ENCODE data around the gene METAP1.

The METAP1 gene

GRCh38 chr4:98995183-98996055 is at the start of gene METAP1:
METAP1 (plus strand) TSS chr4:98995721; CDS start chr4:98995754, 33 bp downstream.
- H3K4me3 Mint-ChIP-seq = peak within 1 kb of the TSS; percentile 93
- H3K9me3 Mint-ChIP-seq = no peaks in the 10 kb centered on the region
- no peaks in the 10 kb centered on the region for H3K36me3 Mint-ChIP-seq
- no peaks in the 10 kb centered on the region for H3K27me3 Mint-ChIP-seq
- peaks cover 43% of the 10 kb centered on the region for H3K4me1 Mint-ChIP-seq
- peak; percentile 96 for ATAC-seq
- H3K27ac Mint-ChIP-seq = peak within 1 kb of the TSS; percentile 98

GRCh38 chr4:98946359-98946758 is 49.2 kb upstream of the METAP1 start:
- Mint-ChIP-seq H3K4me1 (no peaks in the 10 kb centered on the region), H3K4me3 (no peak overlapping the region), H3K27ac (no peak overlapping the region), H3K36me3 (no peaks in the 10 kb centered on the region), H3K9me3 (no peaks in the 10 kb centered on the region), H3K27me3 (no peaks in the 10 kb centered on the region)
- ATAC-seq = no peak

- H3K4me3 Mint-ChIP-seq = no peak overlapping the region
- H3K36me3 Mint-ChIP-seq = no peaks in the 10 kb centered on the region
- H3K27ac Mint-ChIP-seq = no peak overlapping the region
- H3K4me1 Mint-ChIP-seq = no peaks in the 10 kb centered on the region
- no peaks in the 10 kb centered on the region for H3K9me3 Mint-ChIP-seq
- no peaks in the 10 kb centered on the region for H3K27me3 Mint-ChIP-seq
- ATAC-seq = no peak
Observed at GRCh38 chr4:98950925-98951324, 44.6 kb upstream of the METAP1 start.

- no peaks in the 10 kb centered on the region for H3K9me3 Mint-ChIP-seq
- ATAC-seq = no peak
- H3K27ac Mint-ChIP-seq = no peak overlapping the region
- no peaks in the 10 kb centered on the region for H3K4me1 Mint-ChIP-seq
- no peaks in the 10 kb centered on the region for H3K27me3 Mint-ChIP-seq
- no peak overlapping the region for H3K4me3 Mint-ChIP-seq
- H3K36me3 Mint-ChIP-seq = no peaks in the 10 kb centered on the region
Observed at GRCh38 chr4:98951710-98952109, 43.8 kb upstream of the METAP1 start.

- H3K4me3 Mint-ChIP-seq = no peak overlapping the region
- ATAC-seq = no peak
- H3K9me3 Mint-ChIP-seq = no peaks in the 10 kb centered on the region
- H3K27me3 Mint-ChIP-seq = peaks cover 9% of the 10 kb centered on the region
- no peak overlapping the region for H3K27ac Mint-ChIP-seq
- no peaks in the 10 kb centered on the region for H3K4me1 Mint-ChIP-seq
- H3K36me3 Mint-ChIP-seq = no peaks in the 10 kb centered on the region
Observed at GRCh38 chr4:98955229-98955628, 40.3 kb upstream of the METAP1 start.

- Mint-ChIP-seq H3K27ac (no peak overlapping the region), H3K27me3 (peaks cover 9% of the 10 kb centered on the region), H3K9me3 (no peaks in the 10 kb centered on the region), H3K36me3 (no peaks in the 10 kb centered on the region), H3K4me1 (no peaks in the 10 kb centered on the region), H3K4me3 (no peak overlapping the region)
- no peak for ATAC-seq
Observed at GRCh38 chr4:98958065-98958464, 37.5 kb upstream of the METAP1 start.

- no peaks in the 10 kb centered on the region for H3K36me3 Mint-ChIP-seq
- H3K9me3 Mint-ChIP-seq = no peaks in the 10 kb centered on the region
- H3K4me3 Mint-ChIP-seq = no peak overlapping the region
- H3K27me3 Mint-ChIP-seq = peaks cover 9% of the 10 kb centered on the region
- no peak for ATAC-seq
- H3K4me1 Mint-ChIP-seq = no peaks in the 10 kb centered on the region
- no peak overlapping the region for H3K27ac Mint-ChIP-seq
Observed at GRCh38 chr4:98959411-98959810, 36.1 kb upstream of the METAP1 start.

GRCh38 chr4:98961770-98962169 is 33.8 kb upstream of the METAP1 start:
- Mint-ChIP-seq H3K27ac (no peak overlapping the region), H3K9me3 (peaks cover 4% of the 10 kb centered on the region), H3K27me3 (peaks cover 9% of the 10 kb centered on the region)

GRCh38 chr4:98963538-98964433 is 31.7 kb upstream of the METAP1 start:
- H3K4me3 Mint-ChIP-seq = no peak overlapping the region
- H3K4me1 Mint-ChIP-seq = no peaks in the 10 kb centered on the region
- H3K36me3 Mint-ChIP-seq = peaks cover 6% of the 10 kb centered on the region
- H3K9me3 Mint-ChIP-seq = peaks cover 4% of the 10 kb centered on the region
- H3K27ac Mint-ChIP-seq = no peak overlapping the region
- H3K27me3 Mint-ChIP-seq = peaks cover 9% of the 10 kb centered on the region
- ATAC-seq = no peak

More at GRCh38 chr4:98961770-98962169, 33.8 kb upstream of the METAP1 start:
- Mint-ChIP-seq H3K36me3 (peaks cover 6% of the 10 kb centered on the region), H3K4me1 (no peaks in the 10 kb centered on the region), H3K4me3 (no peak overlapping the region)
- no peak for ATAC-seq

GRCh38 chr4:98966926-98967325 is 28.6 kb upstream of the METAP1 start:
- Mint-ChIP-seq H3K36me3 (peaks cover 6% of the 10 kb centered on the region), H3K4me3 (no peak overlapping the region), H3K9me3 (peaks cover 4% of the 10 kb centered on the region), H3K27ac (no peak overlapping the region), H3K4me1 (peaks cover 10% of the 10 kb centered on the region), H3K27me3 (no peaks in the 10 kb centered on the region)
- ATAC-seq = no peak

GRCh38 chr4:98967786-98968329 is 27.7 kb upstream of the METAP1 start:
- Mint-ChIP-seq H3K27me3 (no peaks in the 10 kb centered on the region), H3K36me3 (peaks cover 6% of the 10 kb centered on the region), H3K27ac (no peak overlapping the region), H3K9me3 (peaks cover 4% of the 10 kb centered on the region), H3K4me3 (no peak overlapping the region), H3K4me1 (peaks cover 10% of the 10 kb centered on the region)
- no peak for ATAC-seq

- peaks cover under 1% of the 10 kb centered on the region for H3K36me3 Mint-ChIP-seq
- no peaks in the 10 kb centered on the region for H3K27me3 Mint-ChIP-seq
- peak; percentile 27 for ATAC-seq
- H3K9me3 Mint-ChIP-seq = no peaks in the 10 kb centered on the region
- peaks cover 10% of the 10 kb centered on the region for H3K4me1 Mint-ChIP-seq
- no peak overlapping the region for H3K4me3 Mint-ChIP-seq
- H3K27ac Mint-ChIP-seq = no peak overlapping the region
Observed at GRCh38 chr4:98969878-98970785, 25.4 kb upstream of the METAP1 start.

GRCh38 chr4:98976716-98977115 is 18.8 kb upstream of the METAP1 start:
- ATAC-seq = no peak
- Mint-ChIP-seq H3K9me3 (no peaks in the 10 kb centered on the region), H3K4me3 (no peak overlapping the region), H3K4me1 (no peaks in the 10 kb centered on the region), H3K27ac (no peak overlapping the region), H3K27me3 (no peaks in the 10 kb centered on the region), H3K36me3 (no peaks in the 10 kb centered on the region)

GRCh38 chr4:98977557-98977956 is 18.0 kb upstream of the METAP1 start:
- Mint-ChIP-seq H3K27me3 (no peaks in the 10 kb centered on the region), H3K27ac (no peak overlapping the region), H3K4me1 (no peaks in the 10 kb centered on the region), H3K36me3 (no peaks in the 10 kb centered on the region), H3K9me3 (no peaks in the 10 kb centered on the region), H3K4me3 (no peak overlapping the region)
- ATAC-seq = no peak

Measured in stimulated activated memory B cell treated with anti-CD40 and anti-IgM and Interleukin-4, amounts not matched to agents 10 μg/mL and 1 μg/mL and 100 μg/mL, for 72 hours (primary cell).